Measurements from ENCODE around the gene HERC3. TPM values are rescaled to one million over a fixed set of nuclear protein-coding genes. Genes with fewer than 3 reads are reported as not detected.

Gene HERC3
- total and polyA plus RNA-seq, 4 donors: 6.2 to 48.0 (median 24.9) TPM

DNA sequence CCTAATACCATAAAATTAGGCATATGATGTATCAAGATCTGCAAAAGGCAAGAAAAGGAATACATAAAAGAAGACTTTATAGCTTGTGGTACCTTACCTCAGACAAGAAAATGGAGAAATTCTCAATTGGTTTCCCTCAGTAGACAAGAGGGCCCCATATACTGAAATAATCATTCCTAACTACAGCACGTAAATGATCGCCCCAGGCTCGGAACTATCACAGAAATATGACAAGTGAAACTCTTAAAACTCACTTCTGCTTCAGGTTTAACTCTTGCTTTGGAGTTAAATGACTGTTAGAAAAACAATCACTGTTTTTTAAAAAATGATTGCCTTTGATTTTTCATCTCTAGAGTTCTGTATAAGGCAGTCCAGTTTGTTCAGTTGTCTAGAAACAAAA is 144.0 kb downstream of the HERC3 start:
- Histone ChIP-seq H3K9ac (ENCODE audit: insufficient read depth in 1 of 2, low read length in 2 of 2) (no peak overlapping the region), H3K4me1 (ENCODE audit: control insufficient read depth in 5 of 5, insufficient read depth in 5 of 5, low read length in 5 of 5) (peaks cover 0 to 28% (median 10%) of the 10 kb centered on the region in 5 donors), H3K36me3 (ENCODE audit: control insufficient read depth in 4 of 4, insufficient read depth in 4 of 4, low read length in 4 of 4) (peaks cover 2 to 56% (median 15%) of the 10 kb centered on the region in 4 donors), H3K4me3 (no peak overlapping the region), H3K27me3 (ENCODE audit: control insufficient read depth in 3 of 3, insufficient read depth in 3 of 3, low read length in 2 of 3) (no peaks in the 10 kb centered on the region), H3K27ac (ENCODE audit: low read depth in 1 of 2, low read length in 1 of 2) (no peak overlapping the region), H3K9me3 (ENCODE audit: control insufficient read depth in 4 of 4, insufficient read depth in 3 of 4, low read length in 3 of 4) (no peaks in the 10 kb centered on the region)
- WGBS, 2 donors: 73 to 86% methylated on average over 3 of the region's 3 CpGs
- TF ChIP-seq CTCF (IDR thresholded peaks at IDR 0.05; ENCODE audit: control extremely low read depth, extremely low read depth): no peak
- DNase-seq: no peak
- ATAC-seq (ENCODE audit: insufficient read depth, low FRiP score): no peak

- peaks cover 0 to 61% (median 13%) of the 10 kb centered on the region in 4 donors for H3K36me3 ChIP-seq (ENCODE audit: control insufficient read depth in 4 of 4, insufficient read depth in 4 of 4, low read length in 4 of 4)
- peak overlapping the region in 1 of 2 donors; percentile 1 for H3K9ac ChIP-seq (ENCODE audit: insufficient read depth in 1 of 2, low read length in 2 of 2)
- no peak for ATAC-seq (ENCODE audit: insufficient read depth, low FRiP score)
- no peaks in the 10 kb centered on the region for H3K9me3 ChIP-seq (ENCODE audit: control insufficient read depth in 4 of 4, insufficient read depth in 3 of 4, low read length in 3 of 4)
- peak in 1 of 3 donors; percentile 28 for DNase-seq
- H3K27me3 ChIP-seq (ENCODE audit: control insufficient read depth in 3 of 3, insufficient read depth in 3 of 3, low read length in 2 of 3): no peaks in the 10 kb centered on the region
- 25 to 27% methylated on average over 14 of the region's 14 CpGs for WGBS, 2 donors
- peaks cover 0 to 21% (median 10%) of the 10 kb centered on the region in 5 donors for H3K4me1 ChIP-seq (ENCODE audit: control insufficient read depth in 5 of 5, insufficient read depth in 5 of 5, low read length in 5 of 5)
- no peak for TF ChIP-seq CTCF (IDR thresholded peaks at IDR 0.05; ENCODE audit: control extremely low read depth, extremely low read depth)
- H3K4me3 ChIP-seq: no peak overlapping the region
- peak overlapping the region in 1 of 2 donors; percentile 55 for H3K27ac ChIP-seq (ENCODE audit: low read depth in 1 of 2, low read length in 1 of 2)
Measured at GRCh38 chr4:88737307-88737941, 145.1 kb downstream of the HERC3 start.

DNA sequence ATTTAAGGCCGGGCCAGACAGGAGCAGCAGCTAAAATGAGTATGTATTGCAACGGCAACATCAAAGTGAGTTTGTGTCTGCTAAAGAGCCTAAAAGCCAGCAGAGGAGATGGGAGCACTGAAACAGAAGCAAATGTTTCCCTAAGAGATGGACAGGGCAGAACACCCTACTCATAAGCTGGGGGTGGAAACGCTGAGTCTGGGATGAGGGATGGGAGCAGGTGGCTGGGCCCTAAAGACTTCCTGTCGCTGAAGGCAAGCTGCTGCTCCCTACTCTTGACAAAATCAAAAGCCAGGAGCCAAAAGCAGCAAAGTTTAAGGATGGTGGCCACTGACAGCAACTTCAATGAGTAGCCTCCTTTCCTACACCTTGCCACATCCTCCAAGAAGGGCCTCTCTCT is 145.9 kb downstream of the HERC3 start:
- no peaks in the 10 kb centered on the region for H3K27me3 ChIP-seq (ENCODE audit: control insufficient read depth in 3 of 3, insufficient read depth in 3 of 3, low read length in 2 of 3)
- H3K9ac ChIP-seq (ENCODE audit: insufficient read depth in 1 of 2, low read length in 2 of 2): no peak overlapping the region
- no peaks in the 10 kb centered on the region for H3K9me3 ChIP-seq (ENCODE audit: control insufficient read depth in 4 of 4, insufficient read depth in 3 of 4, low read length in 3 of 4)
- DNase-seq: no peak
- peaks cover 0 to 61% (median 16%) of the 10 kb centered on the region in 4 donors for H3K36me3 ChIP-seq (ENCODE audit: control insufficient read depth in 4 of 4, insufficient read depth in 4 of 4, low read length in 4 of 4)
- WGBS, 2 donors: 78 to 83% methylated on average over 4 of the region's 4 CpGs
- H3K4me3 ChIP-seq: no peak overlapping the region
- no peak for ATAC-seq (ENCODE audit: insufficient read depth, low FRiP score)
- TF ChIP-seq CTCF (IDR thresholded peaks at IDR 0.05; ENCODE audit: control extremely low read depth, extremely low read depth): no peak
- peaks cover 0 to 21% (median 10%) of the 10 kb centered on the region in 5 donors for H3K4me1 ChIP-seq (ENCODE audit: control insufficient read depth in 5 of 5, insufficient read depth in 5 of 5, low read length in 5 of 5)
- peak overlapping the region in 1 of 2 donors; percentile 39 for H3K27ac ChIP-seq (ENCODE audit: low read depth in 1 of 2, low read length in 1 of 2)
